SIG-M5 treated with dmso at 0.1 percent for 504 hours (cell line): ENCODE measurements around the gene TXNRD2.
"Not testable (repeated sequence)": the region's sequence is repeated elsewhere in the genome, so short reads cannot be mapped to it uniquely, and the experiment has no call there.

ENCODE experiments used
- DNase-seq: peaks from one replicate; lab custom pipeline; 2025; ENCODE audit not compliant: unreplicated experiment; lab: John Stamatoyannopoulos, UW

Gene TXNRD2

GRCh38 chr22:19848298-19849224 lies 93.1 kb downstream of the TXNRD2 start:
- no peak for DNase-seq

- DNase-seq: no peak
These were observed 94.3 kb downstream of the TXNRD2 start for GRCh38 chr22:19847345-19847632.

- DNase-seq: no peak
These were observed 94.8 kb downstream of the TXNRD2 start for GRCh38 chr22:19846620-19847344.

- DNase-seq: no peak
These were observed 96.4 kb downstream of the TXNRD2 start for GRCh38 chr22:19845054-19845722.

GRCh38 chr22:19844377-19845053 lies 97.1 kb downstream of the TXNRD2 start:
- DNase-seq: no peak

GRCh38 chr22:19843857-19844376 lies 97.7 kb downstream of the TXNRD2 start:
- no peak for DNase-seq

GRCh38 chr22:19843107-19843856 lies 98.3 kb downstream of the TXNRD2 start:
- DNase-seq: no peak

- DNase-seq: no peak
These were observed 99.1 kb downstream of the TXNRD2 start for GRCh38 chr22:19842393-19843106.

- DNase-seq: no peak
These were observed 99.8 kb downstream of the TXNRD2 start for GRCh38 chr22:19841641-19842392.

GRCh38 chr22:19840955-19841640 lies 100.5 kb downstream of the TXNRD2 start:
- DNase-seq: no peak

GRCh38 chr22:19840059-19840458 lies 101.6 kb downstream of the TXNRD2 start:
- no peak for DNase-seq

- no peak for DNase-seq
These were observed 103.7 kb downstream of the TXNRD2 start for GRCh38 chr22:19837915-19838314.

- no peak for DNase-seq
These were observed 105.1 kb downstream of the TXNRD2 start for GRCh38 chr22:19836512-19836911.

- DNase-seq: no peak
These were observed 107.0 kb downstream of the TXNRD2 start for GRCh38 chr22:19834599-19834998.

GRCh38 chr22:19833327-19833726 lies 108.3 kb downstream of the TXNRD2 start:
- not testable (repeated sequence) for DNase-seq

- DNase-seq: no peak
These were observed 109.0 kb downstream of the TXNRD2 start for GRCh38 chr22:19832476-19833108.

- not testable (repeated sequence) for DNase-seq
These were observed 109.6 kb downstream of the TXNRD2 start for GRCh38 chr22:19831979-19832378.

- no peak for DNase-seq
These were observed 110.6 kb downstream of the TXNRD2 start for GRCh38 chr22:19831016-19831415.
